ENCODE results near the gene STBD1.
"Not testable (repeated sequence)": the region's sequence is repeated elsewhere in the genome, so short reads cannot be mapped to it uniquely, and the experiment has no call there.

Gene STBD1

GRCh38 chr4:76287811-76288210, 18.7 kb upstream of the STBD1 start:
- DNase-seq = not testable (repeated sequence)

- no peak for DNase-seq
Measured at GRCh38 chr4:76292730-76293129, 13.8 kb upstream of the STBD1 start.

GRCh38 chr4:76293772-76294171, 12.8 kb upstream of the STBD1 start:
- DNase-seq = no peak

GRCh38 chr4:76296286-76296820, 10.2 kb upstream of the STBD1 start:
- no peak for DNase-seq

GRCh38 chr4:76298227-76298626, 8.3 kb upstream of the STBD1 start:
- DNase-seq = no peak

- no peak for DNase-seq
Measured at GRCh38 chr4:76300012-76300411, 6.5 kb upstream of the STBD1 start.

GRCh38 chr4:76301068-76301774, 5.3 kb upstream of the STBD1 start:
- peak; percentile 50 for DNase-seq

- DNase-seq = no peak
Measured at GRCh38 chr4:76301775-76302162, 4.8 kb upstream of the STBD1 start.

GRCh38 chr4:76302826-76303438, 3.6 kb upstream of the STBD1 start:
- no peak for DNase-seq

GRCh38 chr4:76305033-76305687, 1.4 kb upstream of the STBD1 start:
- DNase-seq = peak; percentile 19

GRCh38 chr4:76306882-76307659, 538 bp downstream of the STBD1 start:
- peak; percentile 45 for DNase-seq

- no peak for DNase-seq
Measured at GRCh38 chr4:76307660-76308014, 1.1 kb downstream of the STBD1 start.

- no peak for DNase-seq
Measured at GRCh38 chr4:76308548-76308947, 2.0 kb downstream of the STBD1 start.

GRCh38 chr4:76309939-76310550, 3.5 kb downstream of the STBD1 start:
- no peak for DNase-seq

- DNase-seq = no peak
Measured at GRCh38 chr4:76310683-76311082, 4.2 kb downstream of the STBD1 start.

- no peak for DNase-seq
Measured at GRCh38 chr4:76311896-76312331, 5.4 kb downstream of the STBD1 start.

- no peak for DNase-seq
Measured at GRCh38 chr4:76312457-76312856, 5.9 kb downstream of the STBD1 start.

- no peak for DNase-seq
Measured at GRCh38 chr4:76313547-76313946, 7.0 kb downstream of the STBD1 start.

- DNase-seq = no peak
Measured at GRCh38 chr4:76315267-76315918, 8.9 kb downstream of the STBD1 start.

- DNase-seq = no peak
Measured at GRCh38 chr4:76316131-76316530, 9.6 kb downstream of the STBD1 start.

GRCh38 chr4:76322236-76322635, 15.7 kb downstream of the STBD1 start:
- DNase-seq = no peak

- no peak for DNase-seq
Measured at GRCh38 chr4:76325072-76325471, 18.5 kb downstream of the STBD1 start.

Measured in activated CD4-positive, alpha-beta T cell treated with anti-CD3 and anti-CD28 coated beads for 48 hours (primary cell).